GM23338 (cell line): ENCODE results near the gene CEP85. TPM values are rescaled to one million over a fixed set of nuclear protein-coding genes. Genes with fewer than 3 reads are reported as not detected.
"Not testable (repeated sequence)": the region's sequence is repeated elsewhere in the genome, so short reads cannot be mapped to it uniquely, and the experiment has no call there.

ENCODE experiments used
- ATAC-seq: fragments of 200-7000 bp; cut with Tn5 transposase; 3 replicates; pipeline ENCODE4 v1.9.1; 2020
- DNase-seq: peaks from one replicate; pipeline ENCODE4 v3.0.0-alpha.2; 2015; ENCODE audit warnings: low spot score
- H2AFZ ChIP-seq: fragments of 200-600 bp; sonication (generic); 2 replicates; pipeline ENCODE4 v1.8.0; 2016; ENCODE audit warnings: antibody characterized with exemption, mild to moderate bottlenecking, moderate library complexity
- H3F3A ChIP-seq: fragments of 200-600 bp; sonication (generic); replicated peaks from 2 replicates; pipeline ENCODE4 v1.8.0; 2017; ENCODE audit warnings: antibody characterized with exemption, mixed run types, low read depth
- H3K27ac ChIP-seq: fragments of 200-600 bp; sonication (generic); 2 replicates; pipeline ENCODE4 v1.6.1; 2016; ENCODE audit warnings: low read depth
- H3K27me3 ChIP-seq: fragments of 200-600 bp; sonication (generic); 2 replicates; pipeline ENCODE4 v1.8.0; 2016; ENCODE audit warnings: mild to moderate bottlenecking, mixed run types, moderate library complexity; ENCODE audit not compliant: insufficient read depth
- H3K36me3 ChIP-seq: fragments of 200-600 bp; sonication (generic); 2 replicates; pipeline ENCODE4 v1.8.0; 2016; ENCODE audit warnings: mild to moderate bottlenecking; ENCODE audit not compliant: insufficient read depth
- H3K4me1 ChIP-seq: fragments of 200-600 bp; sonication (generic); 2 replicates; pipeline ENCODE4 v1.8.0; 2016; ENCODE audit warnings: mild to moderate bottlenecking, moderate library complexity; ENCODE audit not compliant: insufficient read depth
- H3K4me2 ChIP-seq: fragments of 200-600 bp; sonication (generic); 2 replicates; pipeline ENCODE4 v1.7.1; 2017; ENCODE audit warnings: mixed run types
- H3K4me3 ChIP-seq: fragments of 200-600 bp; sonication (generic); 2 replicates; pipeline ENCODE4 v1.6.1; 2016; ENCODE audit warnings: mixed run types
- H3K79me2 ChIP-seq: fragments of 200-600 bp; sonication (generic); replicated peaks from 2 replicates; pipeline ENCODE4 v1.8.0; 2017; ENCODE audit warnings: mild to moderate bottlenecking; ENCODE audit not compliant: insufficient read depth
- H3K9me2 ChIP-seq: fragments of 200-600 bp; sonication (generic); 2 replicates; pipeline ENCODE4 v1.8.0; 2017; ENCODE audit not compliant: insufficient read depth
- H4K20me1 ChIP-seq: fragments of 200-600 bp; sonication (generic); replicated peaks from 2 replicates; pipeline ENCODE4 v1.8.0; 2017; ENCODE audit warnings: mild to moderate bottlenecking; ENCODE audit not compliant: insufficient read depth
- H3K27ac Mint-ChIP-seq: 2 replicates; pipeline ENCODE4 v1.8.0; 2020; ENCODE audit warnings: inconsistent platforms, mild to moderate bottlenecking, moderate library complexity, mixed read lengths
- H3K27me3 Mint-ChIP-seq: 3 replicates; pipeline ENCODE4 v1.8.0; 2022; ENCODE audit warnings: low read depth, mild to moderate bottlenecking, moderate library complexity, mixed read lengths, inconsistent platforms; ENCODE audit not compliant: insufficient read depth, poor library complexity
- H3K36me3 Mint-ChIP-seq: 3 replicates; pipeline ENCODE4 v1.8.0; 2021; ENCODE audit warnings: low read depth, mild to moderate bottlenecking, inconsistent platforms, moderate library complexity, mixed read lengths
- H3K4me1 Mint-ChIP-seq: 3 replicates; pipeline ENCODE4 v1.8.0; 2020; ENCODE audit warnings: mild to moderate bottlenecking, inconsistent platforms, mixed read lengths
- H3K4me3 Mint-ChIP-seq: 3 replicates; pipeline ENCODE4 v1.8.0; 2021; ENCODE audit warnings: moderate library complexity, mild to moderate bottlenecking, inconsistent platforms, mixed read lengths
- H3K9me3 Mint-ChIP-seq: 3 replicates; pipeline ENCODE4 v1.8.0; 2020; ENCODE audit warnings: moderate library complexity, mild to moderate bottlenecking, inconsistent platforms, mixed read lengths
- CREB1 ChIP-seq: fragments of 250-450 bp; sonication (Bioruptor Pico); IDR thresholded peaks from 2 replicates; pipeline ENCODE4 v1.5.0; 2020; ENCODE audit warnings: low read depth, mild to moderate bottlenecking, moderate library complexity
- EZH2 ChIP-seq: fragments of 200-600 bp; sonication (generic); IDR thresholded peaks from one replicate; pipeline ENCODE4 v1.8.0; 2017; ENCODE audit warnings: antibody characterized with exemption, mild to moderate bottlenecking, low read depth; ENCODE audit not compliant: unreplicated experiment
- NANOG ChIP-seq: IDR thresholded peaks from 2 replicates; pipeline ENCODE4 v1.6.1; 2016; ENCODE audit warnings: antibody characterized with exemption, borderline replicate concordance
- POLR2AphosphoS5 ChIP-seq: IDR thresholded peaks from 2 replicates; pipeline ENCODE4 v1.6.1; 2016; ENCODE audit warnings: antibody characterized with exemption, low read depth
- ZNF114 ChIP-seq: fragments of 250-450 bp; sonication (Bioruptor Pico); IDR thresholded peaks from 2 replicates; pipeline ENCODE4 v1.5.0; 2020; ENCODE audit warnings: mild to moderate bottlenecking, moderate library complexity
- polyA plus RNA-seq: library from polyadenylated mRNA; unstranded; fragments of >200 nt; fragmentation: Nextera tagmentation; extraction: Ambion mirVana; gene quantifications from 2 replicates; pipeline ENCODE4 v1.2.1, GENCODE V29; 2016
- total RNA-seq: library from RNA; depleted of rRNA; stranded (reverse); fragments of >200 nt; shearing (Covaris generic); gene quantifications from 2 replicates; pipeline ENCODE4 v1.2.3, GENCODE V29; 2014
- TF ChIP-seq, protein P1 (sequence below), 2 experiments: fragments of 200-600 bp in 1 of 2; sonication (generic) in 1 of 2; conservative IDR thresholded peaks; 2 replicates each; pipeline versions ENCODE4 v1.5.1 to v1.6.1; 2016 to 2017; ENCODE audit warnings: antibody characterized with exemption in 2 of 2, low read depth in 2 of 2, mild to moderate bottlenecking in 2 of 2, moderate library complexity in 1 of 2

Gene CEP85
- total and polyA plus RNA-seq, 2 experiments from 2014 or later, result 12.8 to 36.8 TPM

DNA sequence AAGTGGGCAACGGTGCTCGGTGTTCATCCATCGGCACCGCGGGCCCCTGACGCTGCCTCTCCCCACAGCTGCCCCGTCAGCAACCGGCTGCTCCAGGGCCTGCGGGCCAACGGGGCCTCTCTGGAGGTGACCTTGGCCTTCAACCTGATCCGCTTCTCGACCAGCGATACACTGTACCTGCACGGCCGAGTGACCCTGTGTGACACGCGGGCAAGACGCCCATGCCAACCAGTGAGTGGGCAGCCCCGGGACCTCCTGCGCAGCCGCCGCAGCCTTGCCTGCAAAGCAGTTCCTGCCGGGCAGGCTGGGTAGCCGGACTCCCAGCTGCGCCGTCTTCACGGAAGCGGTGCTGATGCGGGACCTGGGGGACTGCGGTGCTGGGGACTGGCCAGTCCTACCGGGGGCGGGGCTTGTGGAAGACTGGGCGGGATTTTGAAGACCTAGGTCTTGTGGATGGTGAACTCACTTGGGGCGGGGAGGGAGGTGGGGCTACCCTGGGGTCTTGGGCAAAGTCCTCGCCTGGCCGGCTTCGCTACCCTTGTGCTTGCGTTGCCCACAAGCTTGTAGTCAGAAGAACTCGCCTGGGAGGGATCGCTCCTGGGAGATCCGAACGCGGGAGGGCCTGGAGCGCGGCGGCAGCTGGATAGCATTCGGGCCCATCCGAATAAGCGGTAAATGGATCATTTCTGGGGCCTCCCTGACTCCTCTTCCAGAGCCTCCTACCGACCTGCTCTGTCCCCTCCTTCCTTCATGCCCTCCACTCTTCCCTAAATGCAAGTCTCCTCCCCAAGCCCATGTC lies 8.8 kb upstream of the CEP85 start:
- Histone ChIP-seq H3K4me3 (peak overlapping the region; percentile 69), H3K27me3 (peaks cover 60% of the 10 kb centered on the region), H3K9me2 (no peaks in the 10 kb centered on the region), H3F3A (0 out of 2 replicates have a peak, but pooled peaks cover 7% of the 10 kb centered on the region), H3K79me2 (no peaks in the 10 kb centered on the region), H3K4me1 (peaks cover 12% of the 10 kb centered on the region; the same call in 1 of the 2 replicates), H3K4me2 (peak overlapping the region; percentile 94), H4K20me1 (no peaks in the 10 kb centered on the region), H3K27ac (no peak overlapping the region), H2AFZ (peak overlapping the region; percentile 99), H3K36me3 (no peaks in the 10 kb centered on the region)
- ATAC-seq (peak; percentile 96), DNase-seq (peak; percentile 95)
- Mint-ChIP-seq H3K4me3 (peak overlapping the region; percentile 78), H3K4me1 (peaks cover 6% of the 10 kb centered on the region), H3K36me3 (no peaks in the 10 kb centered on the region), H3K27ac (no peak overlapping the region), H3K27me3 (peaks cover 45% of the 10 kb centered on the region), H3K9me3 (no peaks in the 10 kb centered on the region)
- TF ChIP-seq NANOG (no peak), POLR2AphosphoS5 (peak; percentile 79), ZNF114 (CRISPR knock-in tag) (no peak)

DNA sequence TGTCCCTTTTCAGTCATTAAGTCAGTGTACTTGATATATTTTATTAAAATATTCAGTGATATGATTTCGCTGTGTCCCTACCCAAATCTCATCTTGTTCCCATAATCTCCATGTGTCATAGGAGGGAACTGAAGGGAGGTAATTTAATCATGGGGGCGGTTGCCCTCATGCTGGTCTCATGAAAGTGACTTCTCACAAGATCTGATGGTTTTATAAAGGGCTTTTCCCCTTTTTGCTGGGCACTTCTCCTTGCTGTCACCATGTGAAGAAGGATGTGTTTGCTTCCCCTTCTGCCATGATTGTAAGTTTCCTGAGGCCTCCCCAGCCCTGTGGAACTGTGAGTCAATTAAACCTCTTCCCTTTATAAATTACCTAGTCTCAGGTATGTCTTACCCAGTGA lies 3.3 kb upstream of the CEP85 start:
- Histone ChIP-seq H3K79me2 (peaks cover 14% of the 10 kb centered on the region), H3K4me1 (peaks cover 13% of the 10 kb centered on the region), H3K27me3 (peaks cover 24% of the 10 kb centered on the region)
- not testable (repeated sequence) for H3K4me2 ChIP-seq, H3K4me3 Mint-ChIP-seq, H3K4me3 ChIP-seq, H3K9me2 ChIP-seq, DNase-seq, H3K27ac Mint-ChIP-seq, H2AFZ ChIP-seq, H3K36me3 Mint-ChIP-seq, ATAC-seq, H3K4me1 Mint-ChIP-seq, H3F3A ChIP-seq, H4K20me1 ChIP-seq, H3K36me3 ChIP-seq, H3K27ac ChIP-seq, H3K9me3 Mint-ChIP-seq
- peaks cover 22% of the 10 kb centered on the region for H3K27me3 Mint-ChIP-seq

DNA sequence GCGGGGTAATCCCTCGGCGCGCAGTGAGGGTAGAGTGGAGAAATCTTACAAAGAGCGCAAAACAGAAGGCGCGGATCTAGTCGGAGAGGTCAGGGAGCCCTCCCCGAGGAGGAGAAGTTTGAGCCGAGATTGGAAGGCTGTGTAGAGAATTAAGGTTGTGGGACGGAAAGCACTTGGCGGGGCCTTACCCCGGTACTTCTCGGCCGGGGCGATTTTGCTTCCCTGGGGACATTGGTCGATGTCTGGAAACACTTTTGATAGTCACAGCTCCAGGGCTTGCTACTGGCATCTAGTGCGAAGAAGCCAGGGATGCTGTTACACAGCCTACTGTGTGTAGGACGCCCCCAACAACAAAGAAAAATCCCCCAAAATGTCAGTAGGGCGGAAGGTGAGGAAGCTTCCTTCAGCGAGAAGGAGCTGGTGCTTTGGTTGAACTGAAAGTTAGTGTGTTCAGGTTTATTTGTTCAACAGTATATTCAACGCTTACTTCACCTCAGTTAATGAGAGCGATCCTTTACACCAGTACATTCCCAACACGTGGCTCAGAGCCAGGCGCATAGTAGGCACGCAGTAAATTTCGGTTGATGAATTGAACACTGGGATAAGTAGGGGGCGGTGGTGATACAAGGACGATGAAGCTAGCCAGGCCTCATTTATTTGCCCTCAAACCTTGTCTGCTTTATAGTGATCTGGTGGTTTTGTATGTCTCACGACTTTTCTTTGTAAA lies 807 bp downstream of the CEP85 start:
- Mint-ChIP-seq H3K4me1 (peaks cover 25% of the 10 kb centered on the region; the same call in 2 of the 3 replicates), H3K36me3 (peaks cover 22% of the 10 kb centered on the region), H3K4me3 (peak overlapping the region; percentile 91), H3K9me3 (peaks cover 9% of the 10 kb centered on the region; the same call in 2 of the 3 replicates), H3K27me3 (peaks cover 7% of the 10 kb centered on the region), H3K27ac (peak overlapping the region; percentile 54)
- peak overlapping the region; percentile 82 for H2AFZ ChIP-seq
- peaks cover 45% of the 10 kb centered on the region for H4K20me1 ChIP-seq
- H3K79me2 ChIP-seq, result peaks cover 55% of the 10 kb centered on the region
- H3K9me2 ChIP-seq, result no peaks in the 10 kb centered on the region
- H3K27ac ChIP-seq, result peak overlapping the region; percentile 39; the same call in 1 of the 2 replicates
- peaks cover 3% of the 10 kb centered on the region; the same call in 1 of the 2 replicates for H3K36me3 ChIP-seq
- H3F3A ChIP-seq, result no peaks in the 10 kb centered on the region
- ATAC-seq (peak; percentile 54), DNase-seq (peak; percentile 61)
- H3K4me3 ChIP-seq, result peak overlapping the region; percentile 100
- H3K27me3 ChIP-seq, result peaks cover 6% of the 10 kb centered on the region; the same call in 1 of the 2 replicates
- H3K4me2 ChIP-seq, result peak overlapping the region; percentile 97
- peaks cover 20% of the 10 kb centered on the region for H3K4me1 ChIP-seq
- no peak for TF ChIP-seq CREB1 (CRISPR knock-in tag)
- TF ChIP-seq NANOG, result no peak
- TF ChIP-seq, protein P1, sequence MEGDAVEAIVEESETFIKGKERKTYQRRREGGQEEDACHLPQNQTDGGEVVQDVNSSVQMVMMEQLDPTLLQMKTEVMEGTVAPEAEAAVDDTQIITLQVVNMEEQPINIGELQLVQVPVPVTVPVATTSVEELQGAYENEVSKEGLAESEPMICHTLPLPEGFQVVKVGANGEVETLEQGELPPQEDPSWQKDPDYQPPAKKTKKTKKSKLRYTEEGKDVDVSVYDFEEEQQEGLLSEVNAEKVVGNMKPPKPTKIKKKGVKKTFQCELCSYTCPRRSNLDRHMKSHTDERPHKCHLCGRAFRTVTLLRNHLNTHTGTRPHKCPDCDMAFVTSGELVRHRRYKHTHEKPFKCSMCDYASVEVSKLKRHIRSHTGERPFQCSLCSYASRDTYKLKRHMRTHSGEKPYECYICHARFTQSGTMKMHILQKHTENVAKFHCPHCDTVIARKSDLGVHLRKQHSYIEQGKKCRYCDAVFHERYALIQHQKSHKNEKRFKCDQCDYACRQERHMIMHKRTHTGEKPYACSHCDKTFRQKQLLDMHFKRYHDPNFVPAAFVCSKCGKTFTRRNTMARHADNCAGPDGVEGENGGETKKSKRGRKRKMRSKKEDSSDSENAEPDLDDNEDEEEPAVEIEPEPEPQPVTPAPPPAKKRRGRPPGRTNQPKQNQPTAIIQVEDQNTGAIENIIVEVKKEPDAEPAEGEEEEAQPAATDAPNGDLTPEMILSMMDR (conservative IDR thresholded peaks at IDR 0.05; ENCODE audit: low read depth in 2 of 2), result peak; percentile 24 to 41; a peak in 3 of 4 replicates
- TF ChIP-seq EZH2, result no peak
